H9 (cell line): ENCODE results near the gene HTRA3. TPM values are rescaled to one million over a fixed set of nuclear protein-coding genes. Genes with fewer than 3 reads are reported as not detected.

Experiments used
- DNase-seq: peaks from one replicate; pipeline ENCODE4 v3.0.0-alpha.2; 2017
- H2AFZ ChIP-seq: one replicate; pipeline ENCODE4 v1.6.1; 2013; ENCODE audit warnings: mild to moderate bottlenecking, low read length, control low read depth, moderate library complexity
- H2AK5ac ChIP-seq: 2 replicates; pipeline ENCODE4 v1.6.1; 2013; ENCODE audit warnings: low read length, control low read depth, mixed read lengths; ENCODE audit not compliant: insufficient read length
- H2BK120ac ChIP-seq: one replicate; pipeline ENCODE4 v1.6.1; 2013; ENCODE audit warnings: low read depth, mild to moderate bottlenecking, low read length, control low read depth, inconsistent platforms; ENCODE audit not compliant: poor library complexity, severe bottlenecking
- H2BK12ac ChIP-seq: 2 replicates; pipeline ENCODE4 v1.6.1; 2013; ENCODE audit warnings: low read length, control low read depth, mixed read lengths, low read depth; ENCODE audit not compliant: insufficient read length
- H2BK15ac ChIP-seq: 2 replicates; pipeline ENCODE4 v1.6.1; 2013; ENCODE audit warnings: low read depth, low read length, control low read depth
- H2BK20ac ChIP-seq: one replicate; pipeline ENCODE4 v1.6.1; 2013; ENCODE audit warnings: low read depth, mild to moderate bottlenecking, low read length, control low read depth, inconsistent platforms; ENCODE audit not compliant: poor library complexity, severe bottlenecking
- H2BK5ac ChIP-seq: 2 replicates; pipeline ENCODE4 v1.6.1; 2013; ENCODE audit warnings: low read length, control low read depth, mixed read lengths; ENCODE audit not compliant: insufficient read length
- H3K14ac ChIP-seq: 2 replicates; pipeline ENCODE4 v1.6.1; 2013; ENCODE audit warnings: low read length, control low read depth; ENCODE audit not compliant: insufficient read depth
- H3K18ac ChIP-seq: 2 replicates; pipeline ENCODE4 v1.6.1; 2013; ENCODE audit warnings: low read depth, mild to moderate bottlenecking, mixed read lengths, low read length, control low read depth; ENCODE audit not compliant: insufficient read length
- H3K23ac ChIP-seq: 2 replicates; pipeline ENCODE4 v1.6.1; 2013; ENCODE audit warnings: low read length, control low read depth, mixed read lengths, low read depth; ENCODE audit not compliant: insufficient read length
- H3K23me2 ChIP-seq: 2 replicates; pipeline ENCODE4 v1.6.1; 2013; ENCODE audit warnings: low read depth, mild to moderate bottlenecking, mixed read lengths, low read length, control low read depth; ENCODE audit not compliant: insufficient read length, poor library complexity, severe bottlenecking
- H3K27ac ChIP-seq: 2 replicates; pipeline ENCODE4 v1.5.1; 2013; ENCODE audit warnings: low read length, control low read depth, mixed read lengths, low read depth; ENCODE audit not compliant: insufficient read length
- H3K27me3 ChIP-seq: 2 replicates; pipeline ENCODE4 v1.6.1; 2013; ENCODE audit warnings: low read length, control low read depth, inconsistent platforms; ENCODE audit not compliant: insufficient read depth
- H3K4ac ChIP-seq: 2 replicates; pipeline ENCODE4 v1.6.1; 2013; ENCODE audit warnings: low read depth, mild to moderate bottlenecking, control low read depth, inconsistent platforms, low read length, moderate library complexity
- H3K4me1 ChIP-seq: 2 replicates; pipeline ENCODE4 v1.6.1; 2013; ENCODE audit warnings: low read length, control low read depth, inconsistent platforms; ENCODE audit not compliant: insufficient read depth
- H3K4me2 ChIP-seq: 2 replicates; pipeline ENCODE4 v1.6.1; 2013; ENCODE audit warnings: low read length, control low read depth, mixed read lengths; ENCODE audit not compliant: insufficient read length, insufficient read depth
- H3K56ac ChIP-seq: 2 replicates; pipeline ENCODE4 v1.6.1; 2013; ENCODE audit warnings: low read depth, mild to moderate bottlenecking, mixed read lengths, low read length, control low read depth; ENCODE audit not compliant: insufficient read length
- H3K79me1 ChIP-seq: 2 replicates; pipeline ENCODE4 v1.6.1; 2013; ENCODE audit warnings: low read depth, mild to moderate bottlenecking, moderate library complexity, low read length, control low read depth, inconsistent platforms; ENCODE audit not compliant: insufficient read depth, poor library complexity, severe bottlenecking
- H3K79me2 ChIP-seq: 2 replicates; pipeline ENCODE4 v1.6.1; 2013; ENCODE audit warnings: low read length, control low read depth, inconsistent platforms; ENCODE audit not compliant: insufficient read depth
- H3K9ac ChIP-seq: 2 replicates; pipeline ENCODE4 v1.6.1; 2013; ENCODE audit warnings: low read length, control low read depth, mixed read lengths; ENCODE audit not compliant: insufficient read length; ENCODE audit errors: extremely low read depth
- H3K9me3 ChIP-seq: one replicate; pipeline ENCODE4 v1.6.1; 2013; ENCODE audit warnings: low read depth, low read length, inconsistent platforms; ENCODE audit not compliant: control insufficient read depth
- H3T11ph ChIP-seq: one replicate; pipeline ENCODE4 v1.6.1; 2013; ENCODE audit warnings: mild to moderate bottlenecking, low read length, control low read depth, inconsistent platforms
- H4K20me1 ChIP-seq: one replicate; pipeline ENCODE4 v1.6.1; 2013; ENCODE audit not compliant: control insufficient read depth, insufficient read length, insufficient read depth
- H4K5ac ChIP-seq: 2 replicates; pipeline ENCODE4 v1.6.1; 2013; ENCODE audit warnings: low read depth, mild to moderate bottlenecking, mixed read lengths, low read length, control low read depth; ENCODE audit not compliant: insufficient read length
- H4K8ac ChIP-seq: replicated peaks from 2 replicates; pipeline ENCODE4 v1.6.1; 2013; ENCODE audit warnings: low read length, control low read depth, mixed read lengths, low read depth; ENCODE audit not compliant: insufficient read length
- H4K91ac ChIP-seq: 2 replicates; pipeline ENCODE4 v1.6.1; 2013; ENCODE audit warnings: low read depth, mild to moderate bottlenecking, moderate library complexity, mixed read lengths, low read length, control low read depth; ENCODE audit not compliant: insufficient read length
- H3K27ac Mint-ChIP-seq, 3 experiments: 2 replicates in 2 of 3; 3 replicates in 1 of 3; pipeline ENCODE4 v1.8.0; 2020 to 2021; ENCODE audit warnings: mixed read lengths in 3 of 3, mild to moderate bottlenecking in 1 of 3, moderate library complexity in 1 of 3
- H3K27me3 Mint-ChIP-seq: 2 replicates; pipeline ENCODE4 v1.8.0; 2021; ENCODE audit warnings: low read depth, mild to moderate bottlenecking, moderate library complexity, mixed read lengths
- H3K36me3 Mint-ChIP-seq, 3 experiments: 2 replicates in 2 of 3; 3 replicates in 1 of 3; pipeline ENCODE4 v1.8.0; 2020 to 2021; ENCODE audit warnings: low read depth in 3 of 3, mixed read lengths in 3 of 3; ENCODE audit not compliant: insufficient read depth in 1 of 3
- H3K4me1 Mint-ChIP-seq, 2 experiments: 2 replicates each; pipeline ENCODE4 v1.8.0; 2020; ENCODE audit warnings: mixed read lengths in 2 of 2
- H3K4me3 Mint-ChIP-seq, 2 experiments: 2 replicates in 1 of 2; 3 replicates in 1 of 2; pipeline ENCODE4 v1.8.0; 2020 to 2021; ENCODE audit warnings: mild to moderate bottlenecking in 2 of 2, mixed read lengths in 2 of 2, moderate library complexity in 1 of 2
- H3K9me3 Mint-ChIP-seq, 2 experiments: 2 replicates in 1 of 2; 3 replicates in 1 of 2; pipeline ENCODE4 v1.8.0; 2020; ENCODE audit warnings: mild to moderate bottlenecking in 2 of 2, mixed read lengths in 2 of 2, moderate library complexity in 1 of 2
- WGBS: extraction: QIAGEN DNeasy Blood & Tissue Kit; methylation state at CpG from one replicate; pipeline ENCODE4 v1.1.7; 2013; ENCODE audit warnings: missing lambda C conversion rate, low lambda C conversion rate, mixed read lengths; ENCODE audit not compliant: insufficient read length; ENCODE audit errors: extremely low coverage; 5-methylcytosine and 5-hydroxymethylcytosine counted together
- total RNA-seq: library from RNA; stranded (reverse); gene quantifications from 2 replicates; pipeline ENCODE4 v1.2.1, GENCODE V29; 2021
- TF ChIP-seq, protein P1 (sequence below): fragments of 200-600 bp; sonication (generic); conservative IDR thresholded peaks from 3 replicates; pipeline ENCODE4 v1.8.0; 2021; ENCODE audit warnings: antibody characterized with exemption, mild to moderate bottlenecking

Gene HTRA3
- total RNA-seq, 1 experiment from 2014 or later = 3.0 TPM

DNA sequence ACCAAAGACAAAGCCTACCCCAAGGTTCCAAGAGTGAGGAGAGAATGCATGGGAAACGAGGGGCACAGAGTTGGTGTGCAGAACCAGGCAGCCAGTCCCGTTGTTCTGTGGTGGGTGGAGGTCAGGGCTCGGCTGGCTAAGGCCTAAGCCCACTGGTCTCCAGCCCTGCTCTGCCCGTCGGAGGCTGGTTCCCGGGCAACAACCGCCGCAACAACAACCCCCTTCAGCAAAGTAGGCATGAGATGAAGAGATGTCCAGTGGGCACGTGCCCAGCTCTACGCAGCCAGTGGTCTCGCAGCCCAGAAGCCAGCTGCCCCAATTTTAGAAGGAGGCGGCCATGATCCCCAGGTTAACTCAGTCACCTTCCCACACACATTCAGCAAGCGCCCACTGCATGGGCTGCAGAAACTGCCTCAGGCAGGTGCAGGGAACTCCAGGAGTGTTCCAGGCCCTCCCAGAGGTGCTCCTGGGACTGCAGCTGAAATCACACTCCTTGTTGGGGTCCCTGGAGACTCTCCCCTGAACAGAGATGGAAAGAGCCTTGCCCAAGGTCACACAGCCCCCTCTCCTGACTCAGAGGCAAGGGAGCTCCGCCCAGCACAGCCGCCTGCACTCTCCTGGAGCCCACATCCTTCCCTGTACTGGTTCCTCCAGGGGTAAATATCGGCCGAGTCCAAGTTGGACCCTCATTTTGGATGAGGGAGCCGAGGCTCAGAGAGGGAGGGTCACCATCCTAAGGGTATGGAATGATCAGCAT, 25.4 kb upstream of the HTRA3 start:
- H3K27me3 Mint-ChIP-seq = peaks cover 7% of the 10 kb centered on the region
- TF ChIP-seq, protein P1, sequence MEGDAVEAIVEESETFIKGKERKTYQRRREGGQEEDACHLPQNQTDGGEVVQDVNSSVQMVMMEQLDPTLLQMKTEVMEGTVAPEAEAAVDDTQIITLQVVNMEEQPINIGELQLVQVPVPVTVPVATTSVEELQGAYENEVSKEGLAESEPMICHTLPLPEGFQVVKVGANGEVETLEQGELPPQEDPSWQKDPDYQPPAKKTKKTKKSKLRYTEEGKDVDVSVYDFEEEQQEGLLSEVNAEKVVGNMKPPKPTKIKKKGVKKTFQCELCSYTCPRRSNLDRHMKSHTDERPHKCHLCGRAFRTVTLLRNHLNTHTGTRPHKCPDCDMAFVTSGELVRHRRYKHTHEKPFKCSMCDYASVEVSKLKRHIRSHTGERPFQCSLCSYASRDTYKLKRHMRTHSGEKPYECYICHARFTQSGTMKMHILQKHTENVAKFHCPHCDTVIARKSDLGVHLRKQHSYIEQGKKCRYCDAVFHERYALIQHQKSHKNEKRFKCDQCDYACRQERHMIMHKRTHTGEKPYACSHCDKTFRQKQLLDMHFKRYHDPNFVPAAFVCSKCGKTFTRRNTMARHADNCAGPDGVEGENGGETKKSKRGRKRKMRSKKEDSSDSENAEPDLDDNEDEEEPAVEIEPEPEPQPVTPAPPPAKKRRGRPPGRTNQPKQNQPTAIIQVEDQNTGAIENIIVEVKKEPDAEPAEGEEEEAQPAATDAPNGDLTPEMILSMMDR = no peak
- no peak overlapping the region for H3K4me3 Mint-ChIP-seq
- no peak overlapping the region for H2BK12ac ChIP-seq
- no peak overlapping the region for H3K18ac ChIP-seq
- H3K14ac ChIP-seq = no peak overlapping the region; the same call in 1 of the 2 replicates
- no peak overlapping the region for H3T11ph ChIP-seq
- no peak overlapping the region for H3K27ac Mint-ChIP-seq
- no peaks in the 10 kb centered on the region for H3K4me1 ChIP-seq
- WGBS = no CpG with 5 or more reads among the region's 18 CpGs
- no peak overlapping the region for H2BK20ac ChIP-seq
- no peaks in the 10 kb centered on the region for H4K20me1 ChIP-seq
- H2AFZ ChIP-seq = no peak overlapping the region
- no peak overlapping the region for H3K9ac ChIP-seq
- H4K5ac ChIP-seq = no peak overlapping the region
- no peaks in the 10 kb centered on the region for H3K9me3 Mint-ChIP-seq
- H3K9me3 ChIP-seq = no peaks in the 10 kb centered on the region
- H4K8ac ChIP-seq = no peak overlapping the region
- H3K23me2 ChIP-seq = no peaks in the 10 kb centered on the region
- no peak overlapping the region for H2BK15ac ChIP-seq
- no peak overlapping the region for H2AK5ac ChIP-seq
- no peak overlapping the region for H3K4ac ChIP-seq
- H3K27ac ChIP-seq = no peak overlapping the region
- no peak overlapping the region for H4K91ac ChIP-seq
- H2BK120ac ChIP-seq = no peak overlapping the region
- H2BK5ac ChIP-seq = no peak overlapping the region
- DNase-seq = no peak
- H3K36me3 Mint-ChIP-seq = no peaks in the 10 kb centered on the region
- no peaks in the 10 kb centered on the region for H3K79me2 ChIP-seq
- H3K27me3 ChIP-seq = no peaks in the 10 kb centered on the region
- H3K4me2 ChIP-seq = no peak overlapping the region
- no peak overlapping the region for H3K23ac ChIP-seq
- H3K4me1 Mint-ChIP-seq = peaks cover 0 to 9% of the 10 kb centered on the region in 2 experiments; a peak in 2 of 4 replicates
- no peaks in the 10 kb centered on the region for H3K79me1 ChIP-seq
- no peak overlapping the region for H3K56ac ChIP-seq
